Testis (tissue), 2 donors: ENCODE measurements around the gene SPAG9.

ENCODE experiments used
- CTCF ChIP-seq, 3 experiments: fragments of 450-650 bp in 2 of 3; fragments of 200-600 bp in 1 of 3; sonication (generic) in 1 of 3; IDR thresholded peaks; one replicate each; pipeline ENCODE4 v1.5.1; 2016 to 2019; ENCODE audit warnings: antibody characterized with exemption in 3 of 3, mild to moderate bottlenecking in 2 of 3, moderate library complexity in 1 of 3
- POLR2A ChIP-seq: fragments of 450-650 bp; IDR thresholded peaks from one replicate; pipeline ENCODE4 v1.6.1; 2017; ENCODE audit warnings: antibody characterized with exemption, mild to moderate bottlenecking, moderate library complexity

- TF ChIP-seq POLR2A (no peak), CTCF (IDR thresholded peaks at IDR 0.05) (no peak)
These were observed 185.3 kb downstream of the SPAG9 start for GRCh38 chr17:50935221-50935995.
